Thyroid gland (tissue), 4 donors: ENCODE results near the gene ATXN1. TPM values are rescaled to one million over a fixed set of nuclear protein-coding genes. Genes with fewer than 3 reads are reported as not detected.
"Not testable (repeated sequence)": the region's sequence is repeated elsewhere in the genome, so short reads cannot be mapped to it uniquely, and the experiment has no call there.

ENCODE experiments used
- DNase-seq, 2 donors: peaks; one replicate each; pipeline ENCODE4 v3.0.0-alpha.2; 2019
- H3K27ac ChIP-seq, 3 donors: fragments of 200-600 bp; sonication (generic); 1 replicate in 2 of 3; 2 replicates in 1 of 3; pipeline ENCODE4 v1.5.1; 2016 to 2019; ENCODE audit warnings: mild to moderate bottlenecking in 1 of 3, moderate library complexity in 1 of 3
- H3K27me3 ChIP-seq: fragments of 200-600 bp; sonication (generic); one replicate; pipeline ENCODE4 v1.5.1; 2019
- H3K36me3 ChIP-seq, 2 donors: fragments of 200-600 bp; sonication (generic); one replicate each; pipeline ENCODE4 v1.5.1; 2016 to 2019
- H3K4me1 ChIP-seq, 2 donors: fragments of 200-600 bp; sonication (generic); one replicate each; pipeline ENCODE4 v1.5.1; 2017 to 2019
- H3K4me3 ChIP-seq, 3 donors: fragments of 200-600 bp; sonication (generic); replicated peaks in 1 of 3; 1 replicate in 2 of 3; 2 replicates in 1 of 3; pipeline ENCODE4 v1.5.1; 2016; ENCODE audit warnings: mild to moderate bottlenecking in 1 of 3
- H3K9me3 ChIP-seq: fragments of 200-600 bp; sonication (generic); one replicate; pipeline ENCODE4 v1.5.1; 2017
- POLR2A ChIP-seq, 2 donors: fragments of 450-650 bp; IDR thresholded peaks; one replicate each; pipeline ENCODE4 v1.6.1; 2017; ENCODE audit warnings: antibody characterized with exemption in 2 of 2, mild to moderate bottlenecking in 2 of 2, moderate library complexity in 1 of 2
- WGBS, 2 donors: methylation state at CpG; one replicate each; pipeline ENCODE4 v1.1.5; 2017; 5-methylcytosine and 5-hydroxymethylcytosine counted together
- intact Hi-C: fragments of 100-400 bp; cut with DNase I; formaldehyde crosslinking; loops from one replicate; pipeline ENCODE4 v1.15.1; 2023
- total RNA-seq, 4 donors: library from RNA; depleted of rRNA; stranded (reverse); fragments of >200 nt; gene quantifications; one replicate each; pipeline ENCODE4 v1.2.3, GENCODE V29; 2016
- TF ChIP-seq, protein P1 (sequence below), 6 experiments: fragments of 200-600 bp in 3 of 6; fragments of 450-650 bp in 3 of 6; sonication (generic) in 3 of 6; IDR thresholded peaks; one replicate each; pipeline ENCODE4 v1.5.1; 2016 to 2019; ENCODE audit warnings: antibody characterized with exemption in 6 of 6, mild to moderate bottlenecking in 2 of 6, inconsistent platforms in 1 of 6, moderate library complexity in 1 of 6

ATXN1 gene
- total RNA-seq, 4 donors from 2014 or later, result 62.1 to 88.1 (median 83.0) TPM

DNA sequence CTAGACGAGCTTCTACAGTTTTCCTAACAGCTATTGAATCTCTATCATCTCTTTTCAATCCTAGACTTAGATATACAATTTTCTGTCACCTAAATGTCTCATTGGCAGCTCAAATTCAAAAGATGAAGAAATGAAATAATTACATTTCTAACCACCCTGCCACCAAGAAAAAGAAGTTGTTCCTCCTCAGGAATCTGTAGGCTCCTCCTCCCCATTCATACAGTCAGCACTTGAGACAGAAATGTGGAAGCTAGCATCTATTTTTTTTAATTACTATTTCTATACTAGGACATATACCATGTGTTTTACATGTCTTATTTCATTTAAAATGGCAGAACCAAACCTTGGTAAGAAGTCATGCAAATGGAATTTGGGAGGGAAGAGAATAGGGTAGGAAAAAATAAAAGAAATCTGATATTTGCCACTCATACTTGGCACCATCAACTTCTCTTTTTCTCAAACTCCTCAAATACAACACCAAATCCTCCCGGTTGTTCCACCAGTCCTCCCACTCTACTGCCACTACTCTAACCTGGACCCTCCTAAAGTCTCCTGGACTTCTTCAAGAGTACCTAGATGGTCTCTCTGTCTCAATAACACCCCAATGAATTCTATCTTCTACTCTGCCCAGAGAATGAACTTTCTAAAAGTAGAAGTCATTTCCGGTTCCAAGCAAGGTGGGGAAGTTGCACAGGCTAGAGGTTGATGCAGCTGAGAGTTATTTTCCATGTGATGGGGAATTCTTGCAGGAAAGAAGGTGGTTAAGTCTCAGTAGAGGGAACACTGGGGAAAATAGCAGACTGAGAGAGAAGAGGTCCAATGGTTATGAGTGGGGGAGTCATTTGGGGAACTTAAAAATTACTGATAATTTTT, 54.1 kb downstream of the ATXN1 start:
- peaks cover 14 to 22% of the 10 kb centered on the region in 2 donors for H3K4me1 ChIP-seq
- H3K27ac ChIP-seq, result no peak overlapping the region
- intact Hi-C loops, result no loop called here
- DNase-seq, result no peak
- H3K9me3 ChIP-seq, result no peaks in the 10 kb centered on the region
- WGBS, 2 donors, result 83 to 84% methylated on average over 3 of the region's 3 CpGs
- H3K4me3 ChIP-seq, result no peak overlapping the region
- no peaks in the 10 kb centered on the region for H3K36me3 ChIP-seq
- H3K27me3 ChIP-seq, result no peaks in the 10 kb centered on the region
- TF ChIP-seq, protein P1, sequence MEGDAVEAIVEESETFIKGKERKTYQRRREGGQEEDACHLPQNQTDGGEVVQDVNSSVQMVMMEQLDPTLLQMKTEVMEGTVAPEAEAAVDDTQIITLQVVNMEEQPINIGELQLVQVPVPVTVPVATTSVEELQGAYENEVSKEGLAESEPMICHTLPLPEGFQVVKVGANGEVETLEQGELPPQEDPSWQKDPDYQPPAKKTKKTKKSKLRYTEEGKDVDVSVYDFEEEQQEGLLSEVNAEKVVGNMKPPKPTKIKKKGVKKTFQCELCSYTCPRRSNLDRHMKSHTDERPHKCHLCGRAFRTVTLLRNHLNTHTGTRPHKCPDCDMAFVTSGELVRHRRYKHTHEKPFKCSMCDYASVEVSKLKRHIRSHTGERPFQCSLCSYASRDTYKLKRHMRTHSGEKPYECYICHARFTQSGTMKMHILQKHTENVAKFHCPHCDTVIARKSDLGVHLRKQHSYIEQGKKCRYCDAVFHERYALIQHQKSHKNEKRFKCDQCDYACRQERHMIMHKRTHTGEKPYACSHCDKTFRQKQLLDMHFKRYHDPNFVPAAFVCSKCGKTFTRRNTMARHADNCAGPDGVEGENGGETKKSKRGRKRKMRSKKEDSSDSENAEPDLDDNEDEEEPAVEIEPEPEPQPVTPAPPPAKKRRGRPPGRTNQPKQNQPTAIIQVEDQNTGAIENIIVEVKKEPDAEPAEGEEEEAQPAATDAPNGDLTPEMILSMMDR (IDR thresholded peaks at IDR 0.05), result no peak
- TF ChIP-seq POLR2A (IDR thresholded peaks at IDR 0.05), result no peak

DNA sequence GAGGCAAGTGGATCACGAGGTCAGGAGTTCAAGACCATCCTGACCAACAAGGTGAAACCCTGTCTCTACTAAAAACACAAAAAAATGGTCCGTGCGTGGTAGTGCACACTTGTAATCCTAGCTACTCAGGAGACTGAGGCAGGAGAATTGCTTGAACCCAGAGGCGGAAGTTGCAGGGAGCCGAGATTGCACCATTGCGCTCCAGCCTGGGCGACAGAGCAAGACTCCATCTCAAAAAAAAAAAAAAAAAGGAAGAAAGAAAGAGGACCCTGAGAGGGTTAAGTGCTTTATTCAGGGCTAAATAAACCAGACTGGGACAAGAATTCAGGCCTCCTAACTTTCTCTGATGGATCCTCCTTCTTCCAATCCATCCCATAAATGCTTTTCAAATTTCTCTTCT, 54.8 kb downstream of the ATXN1 start:
- H3K27me3 ChIP-seq, DNase-seq, H3K27ac ChIP-seq, H3K9me3 ChIP-seq, intact Hi-C loops, H3K36me3 ChIP-seq, H3K4me3 ChIP-seq: not testable (repeated sequence)
- WGBS, 2 donors, result 93 to 95% methylated on average over 7 of the region's 7 CpGs
- peaks cover 14 to 16% of the 10 kb centered on the region in 2 donors for H3K4me1 ChIP-seq

DNA sequence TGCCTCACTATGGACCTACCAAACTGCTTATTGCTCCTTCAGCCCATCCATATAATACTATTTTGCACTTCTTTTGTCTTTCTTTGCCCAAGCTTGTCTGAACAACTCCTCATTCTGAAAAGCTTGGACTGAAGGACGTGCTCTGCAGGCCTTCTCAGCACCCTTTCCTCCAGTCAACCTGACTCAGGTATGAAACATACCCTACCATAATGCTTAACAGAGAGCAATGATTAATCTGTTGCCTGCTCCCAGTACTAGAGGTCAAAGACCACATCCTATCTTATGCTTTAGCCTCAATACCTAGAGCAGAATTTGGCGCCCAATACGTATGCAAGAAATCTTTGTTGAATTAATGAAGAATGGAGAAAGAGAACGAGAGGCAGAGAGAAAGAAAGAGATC, 55.2 kb downstream of the ATXN1 start:
- H3K27me3 ChIP-seq, result no peaks in the 10 kb centered on the region

DNA sequence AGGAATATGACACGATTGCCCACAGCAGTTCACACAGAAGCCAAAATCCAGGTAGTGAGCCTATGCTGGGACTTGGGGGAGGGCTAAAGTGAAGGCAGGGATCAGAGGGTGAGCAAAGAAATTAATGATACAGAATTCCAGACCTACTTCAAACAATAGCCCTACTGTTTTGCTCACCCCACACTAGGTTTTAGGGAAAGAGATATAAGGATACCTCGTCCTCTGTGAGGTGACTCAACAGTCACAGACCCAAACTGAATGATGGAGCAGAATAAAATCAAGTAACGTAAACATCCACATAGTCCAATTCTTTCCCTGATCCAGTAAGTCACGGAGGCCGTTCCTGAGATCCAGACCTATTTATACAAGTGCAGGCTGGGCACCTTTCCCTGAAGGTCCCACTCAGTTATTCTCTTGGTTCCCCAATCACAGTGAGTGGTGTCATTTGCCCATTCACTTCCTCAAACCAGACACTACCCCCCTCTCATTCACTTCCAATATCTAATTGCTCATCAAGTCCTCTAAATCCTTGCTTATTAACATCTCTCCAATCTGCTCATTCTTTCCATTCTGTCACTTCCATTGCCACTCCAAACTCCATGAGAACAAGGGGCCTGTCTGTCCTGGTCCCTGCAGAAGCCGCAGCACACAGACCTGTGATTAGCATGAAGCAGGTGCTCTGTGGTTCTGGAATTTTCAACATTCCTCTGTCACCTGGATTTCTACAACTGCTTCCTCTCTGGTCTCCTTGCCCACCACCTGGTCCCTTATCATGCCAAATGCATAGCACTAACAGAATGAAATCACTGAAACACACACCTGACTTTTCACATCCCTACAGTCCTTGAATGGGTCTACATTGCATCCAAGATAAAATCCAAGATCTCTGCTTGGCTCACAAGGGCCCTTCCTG, 55.9 kb downstream of the ATXN1 start:
- Histone ChIP-seq H3K27me3 (no peaks in the 10 kb centered on the region), H3K4me3 (no peak overlapping the region), H3K9me3 (no peaks in the 10 kb centered on the region), H3K4me1 (peaks cover 17 to 24% of the 10 kb centered on the region in 2 donors), H3K36me3 (no peaks in the 10 kb centered on the region), H3K27ac (peak overlapping the region in 2 of 3 donors; percentile 3 to 47)
- WGBS, 2 donors, result 74 to 79% methylated on average over 6 of the region's 6 CpGs
- intact Hi-C loops, result no loop called here
- TF ChIP-seq, protein P1 (IDR thresholded peaks at IDR 0.05), result no peak
- no peak for TF ChIP-seq POLR2A (IDR thresholded peaks at IDR 0.05)
- no peak for DNase-seq

More for the DNA sequence above, 55.2 kb downstream of the ATXN1 start:
- WGBS, 2 donors, result 96 to 99% methylated on average over 4 of the region's 4 CpGs
- DNase-seq, result no peak
- no peaks in the 10 kb centered on the region for H3K9me3 ChIP-seq
- intact Hi-C loops, result no loop called here
- H3K36me3 ChIP-seq, result no peaks in the 10 kb centered on the region
- H3K4me3 ChIP-seq, result no peak overlapping the region
- no peak for TF ChIP-seq POLR2A (IDR thresholded peaks at IDR 0.05)
- TF ChIP-seq, protein P1 (IDR thresholded peaks at IDR 0.05), result no peak
- peaks cover 14 to 17% of the 10 kb centered on the region in 2 donors for H3K4me1 ChIP-seq
- no peak overlapping the region for H3K27ac ChIP-seq

DNA sequence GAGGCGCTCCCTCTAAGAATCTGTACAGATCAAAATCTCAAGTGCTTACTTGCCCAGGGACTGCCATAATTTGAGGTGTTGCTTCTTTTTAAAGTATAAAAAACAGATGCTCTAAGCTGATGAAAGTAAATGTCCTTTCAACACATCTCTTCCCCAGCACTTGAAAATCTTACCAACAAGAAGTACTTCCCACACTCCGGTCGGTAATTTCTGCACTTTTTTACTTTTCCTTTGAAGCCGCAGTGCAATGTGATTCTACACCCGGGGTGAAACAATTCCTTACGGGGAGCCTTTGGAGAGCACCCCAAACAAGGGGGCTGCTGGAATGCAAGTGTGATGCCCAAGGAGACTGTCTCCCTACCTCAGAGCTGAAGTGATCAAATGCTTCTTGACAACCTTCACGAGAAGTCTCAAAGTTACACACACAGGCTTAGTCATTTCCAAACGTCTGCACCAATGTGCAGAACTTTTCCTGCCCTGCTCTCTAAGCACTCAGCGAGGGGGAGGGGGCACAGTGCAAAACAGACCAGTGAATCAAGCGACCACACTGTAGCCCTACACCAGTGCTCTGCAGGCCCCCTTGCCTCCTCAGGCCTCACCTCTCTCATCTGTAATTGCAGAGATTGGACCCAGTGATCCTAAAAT, 56.7 kb downstream of the ATXN1 start:
- Histone ChIP-seq H3K4me3 (no peak overlapping the region), H3K36me3 (no peaks in the 10 kb centered on the region), H3K9me3 (no peaks in the 10 kb centered on the region), H3K27me3 (no peaks in the 10 kb centered on the region), H3K27ac (peak overlapping the region in 2 of 3 donors; percentile 3 to 47), H3K4me1 (peaks cover 24 to 32% of the 10 kb centered on the region in 2 donors)
- WGBS, 2 donors, result 18 to 34% methylated on average over 10 of the region's 10 CpGs
- TF ChIP-seq, protein P1 (IDR thresholded peaks at IDR 0.05), result no peak
- TF ChIP-seq POLR2A (IDR thresholded peaks at IDR 0.05), result no peak
- intact Hi-C loops, result no loop called here
- DNase-seq, result peak; percentile 31 to 38

DNA sequence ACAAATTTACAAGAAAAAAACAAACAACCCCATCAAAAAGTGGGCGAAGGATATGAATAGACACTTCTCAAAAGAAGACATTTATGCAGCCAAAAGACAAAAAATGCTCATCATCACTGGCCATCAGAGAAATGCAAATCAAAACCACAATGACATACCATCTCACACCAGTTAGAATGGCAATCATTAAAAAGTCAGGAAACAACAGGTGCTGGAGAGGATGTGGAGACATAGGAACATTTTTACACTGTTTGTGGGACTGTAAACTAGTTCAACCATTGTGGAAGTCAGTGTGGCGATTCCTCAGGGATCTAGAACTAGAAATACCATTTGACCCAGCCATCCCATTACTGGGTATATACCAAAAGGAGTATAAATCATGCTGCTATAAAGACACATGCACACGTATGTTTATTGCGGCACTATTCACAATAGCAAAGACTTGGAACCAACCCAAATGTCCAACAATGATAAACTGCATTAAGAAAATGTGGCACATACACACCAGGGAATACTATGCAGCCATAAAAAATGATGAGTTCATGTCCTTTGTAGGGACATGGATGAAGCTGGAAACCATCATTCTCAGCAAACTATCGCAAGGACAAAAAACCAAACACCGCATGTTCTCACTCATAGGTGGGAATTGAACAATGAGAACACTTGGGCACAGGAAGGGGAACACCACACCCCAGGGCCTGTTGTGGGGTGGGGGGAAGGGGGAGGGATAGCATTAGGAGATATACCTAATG, 58.5 kb downstream of the ATXN1 start:
- H3K4me3 ChIP-seq, H3K36me3 ChIP-seq, H3K9me3 ChIP-seq, DNase-seq, H3K27me3 ChIP-seq, intact Hi-C loops, H3K27ac ChIP-seq: not testable (repeated sequence)
- 85 to 99% methylated on average over 3 of the region's 6 CpGs for WGBS, 2 donors
- peaks cover 42 to 49% of the 10 kb centered on the region in 2 donors for H3K4me1 ChIP-seq
